Central memory CD4-positive, alpha-beta T cell (primary cell): ENCODE results near the gene ZNF383.
"Not testable (repeated sequence)": the region's sequence is repeated elsewhere in the genome, so short reads cannot be mapped to it uniquely, and the experiment has no call there.

ENCODE experiments used
- DNase-seq: peaks from one replicate; pipeline ENCODE4 v3.0.0; 2022

The ZNF383 gene

DNA sequence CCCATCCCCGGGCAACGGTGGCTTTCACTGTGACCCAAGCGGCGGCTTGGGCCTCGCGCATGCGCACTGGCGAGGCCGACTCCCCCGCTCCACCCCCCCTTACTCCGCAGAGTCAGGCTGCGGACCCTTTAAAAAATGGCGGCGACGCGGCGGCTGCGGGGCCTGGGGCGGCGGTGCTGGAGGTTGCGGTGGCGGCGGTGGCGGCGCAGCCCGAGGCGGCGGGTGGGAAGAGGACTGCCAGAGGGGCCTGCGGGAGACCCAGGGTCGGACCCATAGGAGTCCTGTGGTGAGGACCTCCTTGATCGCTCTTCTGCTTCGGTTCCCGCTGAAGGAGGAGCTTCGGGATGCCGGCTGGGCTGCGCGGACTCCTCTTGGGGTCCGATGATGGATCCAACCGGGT, 76.2 kb downstream of the ZNF383 start:
- DNase-seq = not testable (repeated sequence)
